Neuronal stem cell (in vitro differentiated cells): Measurements from ENCODE around the gene ARF6.
"Not testable (repeated sequence)": the region's sequence is repeated elsewhere in the genome, so short reads cannot be mapped to it uniquely, and the experiment has no call there.

Experiments
- DNase-seq: peaks from one replicate; pipeline ENCODE4 v3.0.0-alpha.2; 2013; ENCODE audit warnings: low spot score
- H2AFZ ChIP-seq: one replicate; pipeline ENCODE4 v1.6.1; 2013; ENCODE audit warnings: mild to moderate bottlenecking, low read length, inconsistent platforms
- H2AK5ac ChIP-seq: 2 replicates; pipeline ENCODE4 v1.6.1; 2013; ENCODE audit warnings: low read depth, mild to moderate bottlenecking, inconsistent platforms, low read length, moderate library complexity, mixed read lengths
- H2BK120ac ChIP-seq: 2 replicates; pipeline ENCODE4 v1.6.1; 2013; ENCODE audit warnings: low read depth, mild to moderate bottlenecking, inconsistent platforms, low read length, moderate library complexity, mixed read lengths
- H2BK12ac ChIP-seq: one replicate; pipeline ENCODE4 v1.6.1; 2013; ENCODE audit warnings: low read length, inconsistent platforms
- H2BK15ac ChIP-seq: 2 replicates; pipeline ENCODE4 v1.6.1; 2013; ENCODE audit warnings: mild to moderate bottlenecking, low read length, inconsistent platforms, mixed read lengths
- H2BK5ac ChIP-seq: one replicate; pipeline ENCODE4 v1.6.1; 2013; ENCODE audit warnings: inconsistent platforms, mild to moderate bottlenecking, low read length, moderate library complexity
- H3K14ac ChIP-seq: one replicate; pipeline ENCODE4 v1.6.1; 2013; ENCODE audit warnings: low read length, inconsistent platforms
- H3K18ac ChIP-seq: 2 replicates; pipeline ENCODE4 v1.6.1; 2013; ENCODE audit warnings: low read length, inconsistent platforms
- H3K23ac ChIP-seq: 2 replicates; pipeline ENCODE4 v1.6.1; 2013; ENCODE audit warnings: low read depth, mild to moderate bottlenecking, mixed read lengths, low read length, inconsistent platforms; ENCODE audit not compliant: poor library complexity
- H3K27ac ChIP-seq: replicated peaks from 3 replicates; pipeline ENCODE4 v1.5.1; 2013; ENCODE audit warnings: low read length, inconsistent platforms
- H3K27me3 ChIP-seq, 3 experiments: 2 replicates each; pipeline ENCODE4 v1.6.1; 2013; ENCODE audit warnings: low read length in 3 of 3, mild to moderate bottlenecking in 2 of 3, inconsistent platforms in 1 of 3, low read depth in 1 of 3, mixed read lengths in 1 of 3, moderate library complexity in 1 of 3; ENCODE audit not compliant: control insufficient read depth in 3 of 3, insufficient read depth in 3 of 3
- H3K36me3 ChIP-seq, 2 donors: replicated peaks in 1 of 2; 2 replicates each; pipeline ENCODE4 v1.6.1; 2013; ENCODE audit warnings: low read length in 2 of 2; ENCODE audit not compliant: control insufficient read depth in 2 of 2, insufficient read depth in 2 of 2
- H3K4ac ChIP-seq: 2 replicates; pipeline ENCODE4 v1.6.1; 2013; ENCODE audit warnings: inconsistent platforms, mild to moderate bottlenecking, low read length, moderate library complexity
- H3K4me1 ChIP-seq, 2 donors: 1 replicate in 1 of 2; 2 replicates in 1 of 2; pipeline ENCODE4 v1.6.1; 2013; ENCODE audit warnings: low read length in 2 of 2, low read depth in 1 of 2; ENCODE audit not compliant: control insufficient read depth in 2 of 2, insufficient read depth in 1 of 2
- H3K4me2 ChIP-seq: one replicate; pipeline ENCODE4 v1.6.1; 2013; ENCODE audit warnings: mild to moderate bottlenecking, low read length, inconsistent platforms; ENCODE audit not compliant: insufficient read depth, poor library complexity, severe bottlenecking
- H3K4me3 ChIP-seq, 2 donors: 2 replicates each; pipeline ENCODE4 v1.5.1; 2013; ENCODE audit warnings: low read length in 2 of 2, mild to moderate bottlenecking in 2 of 2, inconsistent platforms in 1 of 2, moderate library complexity in 1 of 2
- H3K79me1 ChIP-seq: one replicate; pipeline ENCODE4 v1.6.1; 2013; ENCODE audit warnings: low read depth, mild to moderate bottlenecking, inconsistent platforms, low read length, moderate library complexity
- H3K9ac ChIP-seq: one replicate; pipeline ENCODE4 v1.6.1; 2013; ENCODE audit warnings: mild to moderate bottlenecking, low read depth, low read length, inconsistent platforms; ENCODE audit not compliant: poor library complexity
- H3K9me3 ChIP-seq, 2 donors: replicated peaks in 1 of 2; 2 replicates each; pipeline versions ENCODE3 to v1.6.1; 2013; ENCODE audit warnings: low read length in 2 of 2, mild to moderate bottlenecking in 2 of 2, inconsistent platforms in 1 of 2, low read depth in 1 of 2, mixed read lengths in 1 of 2, moderate library complexity in 1 of 2; ENCODE audit not compliant: control insufficient read depth in 2 of 2, insufficient read depth in 1 of 2
- H4K8ac ChIP-seq: one replicate; pipeline ENCODE4 v1.6.1; 2013; ENCODE audit warnings: low read depth, mild to moderate bottlenecking, inconsistent platforms, low read length, moderate library complexity
- H4K91ac ChIP-seq: one replicate; pipeline ENCODE4 v1.6.1; 2013; ENCODE audit warnings: low read length, low read depth, mild to moderate bottlenecking, inconsistent platforms; ENCODE audit not compliant: poor library complexity
- WGBS, 2 donors: extraction: QIAGEN DNeasy Blood & Tissue Kit; methylation state at CpG; one replicate each; pipeline ENCODE4 v1.1.7; 2013; ENCODE audit warnings: missing lambda C conversion rate in 2 of 2, mixed read lengths in 1 of 2; ENCODE audit not compliant: insufficient read length in 2 of 2, insufficient replicate concordance in 1 of 2; ENCODE audit errors: extremely low coverage in 2 of 2; 5-methylcytosine and 5-hydroxymethylcytosine counted together

Gene ARF6

DNA sequence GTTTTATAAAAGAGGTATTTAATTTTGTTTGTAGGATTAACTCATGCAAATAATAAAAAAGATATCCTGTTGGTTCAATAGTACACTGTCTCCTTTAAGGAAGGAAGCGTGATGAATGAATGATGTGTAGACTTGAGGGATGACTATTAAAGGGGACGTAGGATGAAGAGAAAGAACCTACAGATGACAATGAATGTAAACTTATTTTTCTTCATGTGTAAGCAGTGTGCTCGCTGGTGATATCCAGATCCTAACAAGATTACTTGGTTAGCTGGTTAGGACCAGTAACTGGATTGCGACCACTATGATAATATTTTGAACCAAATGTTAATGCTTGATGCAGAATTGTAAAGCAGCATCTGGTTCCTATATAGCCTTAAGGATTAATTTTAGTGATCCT is 2.6 kb downstream of the ARF6 start:
- no peak overlapping the region for H3K4me2 ChIP-seq
- no peak overlapping the region for H2BK12ac ChIP-seq
- H3K14ac ChIP-seq, result no peak overlapping the region
- no peak overlapping the region for H3K9ac ChIP-seq
- no peak overlapping the region for H3K18ac ChIP-seq
- H3K27ac ChIP-seq, result no peak overlapping the region
- no peak overlapping the region for H2BK120ac ChIP-seq
- no peak overlapping the region for H4K8ac ChIP-seq
- H3K4me3 ChIP-seq, result peak overlapping the region in 1 of 2 donors; percentile 89
- no peak overlapping the region for H2AK5ac ChIP-seq
- H3K4me1 ChIP-seq, result peaks cover 0 to 17% of the 10 kb centered on the region in 2 donors
- no peaks in the 10 kb centered on the region for H3K27me3 ChIP-seq
- peaks cover 0 to 45% of the 10 kb centered on the region in 2 donors for H3K36me3 ChIP-seq
- H3K23ac ChIP-seq, result no peak overlapping the region
- no peak overlapping the region for H2AFZ ChIP-seq
- H2BK5ac ChIP-seq, result no peak overlapping the region
- no peak overlapping the region for H3K4ac ChIP-seq
- H3K9me3 ChIP-seq, result no peaks in the 10 kb centered on the region
- no CpG with 5 or more reads among the region's 4 CpGs for WGBS, 2 donors
- peaks cover 6% of the 10 kb centered on the region for H3K79me1 ChIP-seq
- no peak for DNase-seq
- no peak overlapping the region for H2BK15ac ChIP-seq
- H4K91ac ChIP-seq, result no peak overlapping the region

DNA sequence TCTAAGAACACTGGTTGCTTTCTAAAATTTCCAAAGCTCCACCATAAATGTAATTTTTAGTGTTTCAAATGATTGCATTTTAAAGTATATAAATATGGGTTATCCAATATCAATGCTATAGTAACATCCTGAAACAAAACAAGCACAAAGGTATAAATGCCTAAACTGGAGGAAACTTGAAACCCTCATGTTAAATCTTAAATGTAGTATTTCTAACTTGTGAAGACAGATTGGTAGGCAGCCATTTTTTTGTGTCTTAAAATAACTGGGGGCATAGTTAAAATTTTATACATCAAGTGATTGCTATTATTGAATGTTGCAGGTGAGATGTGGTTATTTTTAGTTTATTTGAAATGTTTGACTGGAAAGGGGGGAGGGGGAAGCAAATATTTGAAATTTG is 3.4 kb downstream of the ARF6 start:
- not testable (repeated sequence) for H2BK12ac ChIP-seq, H3K23ac ChIP-seq, H2BK120ac ChIP-seq, H3K4ac ChIP-seq, H2BK5ac ChIP-seq, H3K9me3 ChIP-seq, H3K18ac ChIP-seq, H2AFZ ChIP-seq, H4K91ac ChIP-seq, H2BK15ac ChIP-seq, H3K14ac ChIP-seq, H4K8ac ChIP-seq, H3K9ac ChIP-seq, H3K27ac ChIP-seq, H3K4me3 ChIP-seq, DNase-seq, H3K4me2 ChIP-seq, H3K27me3 ChIP-seq, H3K79me1 ChIP-seq, H2AK5ac ChIP-seq
- H3K4me1 ChIP-seq, result peaks cover 0 to 17% of the 10 kb centered on the region in 2 donors
- H3K36me3 ChIP-seq, result peaks cover 0 to 45% of the 10 kb centered on the region in 2 donors

DNA sequence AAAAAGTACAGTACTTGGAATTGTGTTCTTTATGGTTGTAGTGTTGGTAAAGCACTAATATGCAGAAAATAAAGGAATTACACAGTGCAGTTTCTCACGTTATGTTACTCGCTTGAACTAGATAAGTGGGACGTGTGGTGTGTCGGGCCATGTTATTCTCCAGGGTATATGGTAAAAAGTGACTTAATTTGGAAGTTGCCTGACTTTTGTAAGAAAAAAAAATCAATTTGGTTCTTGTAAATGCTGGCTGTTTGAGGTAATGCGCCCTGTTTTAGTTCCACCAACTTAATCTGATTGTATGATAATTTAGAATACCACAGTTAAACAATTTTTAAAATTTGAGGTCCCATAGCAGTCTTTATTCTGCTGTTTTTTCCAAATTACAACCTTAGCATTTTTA is 4.1 kb downstream of the ARF6 start:
- Histone ChIP-seq H2BK5ac (no peak overlapping the region), H4K91ac (no peak overlapping the region), H2BK120ac (no peak overlapping the region), H2BK12ac (no peak overlapping the region), H3K27ac (no peak overlapping the region), H3K4me1 (peaks cover 0 to 17% of the 10 kb centered on the region in 2 donors), H3K36me3 (peaks cover 0 to 45% of the 10 kb centered on the region in 2 donors), H3K4me3 (no peak overlapping the region), H2AFZ (no peak overlapping the region), H3K4ac (no peak overlapping the region), H2BK15ac (no peak overlapping the region), H3K27me3 (no peaks in the 10 kb centered on the region), H3K79me1 (peaks cover 6% of the 10 kb centered on the region), H2AK5ac (no peak overlapping the region), H3K14ac (no peak overlapping the region), H3K4me2 (no peak overlapping the region), H4K8ac (no peak overlapping the region), H3K9ac (no peak overlapping the region), H3K23ac (no peak overlapping the region), H3K18ac (no peak overlapping the region), H3K9me3 (no peaks in the 10 kb centered on the region)
- WGBS, 2 donors, result no CpG with 5 or more reads among the region's 5 CpGs
- DNase-seq, result no peak

DNA sequence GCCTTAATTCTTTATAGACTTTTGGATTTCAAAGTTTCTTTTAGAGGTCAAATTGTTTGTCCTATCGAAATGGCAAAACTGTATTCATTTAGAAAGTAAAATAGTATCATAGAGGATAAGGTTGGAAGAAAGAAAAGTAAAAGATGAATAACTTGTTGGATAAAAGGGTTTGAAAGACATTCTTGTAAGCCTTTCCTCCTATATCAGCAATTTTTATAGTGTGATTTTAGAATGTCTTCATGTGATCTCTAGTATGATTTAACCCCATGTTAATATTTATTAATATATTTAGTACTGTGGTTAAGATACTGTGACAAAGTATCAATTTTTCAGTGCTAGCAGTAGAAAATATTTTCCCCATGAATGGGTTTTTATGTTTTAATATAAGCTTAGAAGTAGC is 4.5 kb downstream of the ARF6 start:
- H3K4me1 ChIP-seq, result peaks cover 0 to 17% of the 10 kb centered on the region in 2 donors
- no peaks in the 10 kb centered on the region for H3K9me3 ChIP-seq
- no peak overlapping the region for H3K14ac ChIP-seq
- H3K36me3 ChIP-seq, result peaks cover 0 to 45% of the 10 kb centered on the region in 2 donors
- H3K27ac ChIP-seq, result no peak overlapping the region
- no peaks in the 10 kb centered on the region for H3K27me3 ChIP-seq
- H3K23ac ChIP-seq, result no peak overlapping the region
- H3K9ac ChIP-seq, result no peak overlapping the region
- H2BK12ac ChIP-seq, result no peak overlapping the region
- peaks cover 6% of the 10 kb centered on the region for H3K79me1 ChIP-seq
- no CpG with 5 or more reads among the region's 1 CpG for WGBS, 2 donors
- no peak overlapping the region for H3K18ac ChIP-seq
- no peak overlapping the region for H2AK5ac ChIP-seq
- no peak overlapping the region for H2AFZ ChIP-seq
- no peak overlapping the region for H2BK15ac ChIP-seq
- H3K4me2 ChIP-seq, result no peak overlapping the region
- no peak overlapping the region for H4K8ac ChIP-seq
- no peak overlapping the region for H3K4me3 ChIP-seq
- H2BK5ac ChIP-seq, result no peak overlapping the region
- no peak overlapping the region for H2BK120ac ChIP-seq
- H4K91ac ChIP-seq, result no peak overlapping the region
- H3K4ac ChIP-seq, result no peak overlapping the region
- DNase-seq, result no peak
